HCT116 (cell line): ENCODE measurements around the gene TIPRL. TPM values are rescaled to one million over a fixed set of nuclear protein-coding genes. Genes with fewer than 3 reads are reported as not detected.

Source experiments
- ATAC-seq: fragments of 200-7000 bp; cut with Tn5 transposase; 2 replicates; pipeline ENCODE4 v1.9.1; 2020; ENCODE audit warnings: mild to moderate bottlenecking, moderate library complexity
- BruUV-seq: library from RNA; stranded (reverse); fragments of 400-500 nt; replicated peaks from 2 replicates; lab custom pipeline; 2021; lab: Mats Ljungman, UMichigan
- CTCF ChIA-PET: fragments of 300-600 bp; sonication (Branson Sonifier 250); formaldehyde crosslinking; loops from one replicate; lab custom pipeline; 2021; ENCODE audit warnings: antibody characterized with exemption; lab: Charles Lee
- POLR2A ChIA-PET: fragments of 300-600, 350-600 bp; sonication (Branson Sonifier 250); formaldehyde crosslinking; loops from one replicate; lab custom pipeline; 2021; ENCODE audit warnings: antibody characterized with exemption; lab: Charles Lee
- RAD21 ChIA-PET, 2 experiments: fragments of 300-600 bp; sonication (Branson Sonifier 250); formaldehyde crosslinking; loops; one replicate each; lab custom pipeline; 2023; ENCODE audit warnings: low total read pairs in 2 of 2; ENCODE audit not compliant: uncharacterized antibody in 2 of 2, unreplicated experiment in 2 of 2, low non-redundant PET in 1 of 2; lab: Charles Lee
- DNase-seq: peaks from one replicate; pipeline ENCODE4 v3.0.0-alpha.2; 2010; ENCODE audit warnings: low read depth, low spot score
- H2AFZ ChIP-seq: fragments of 200-600 bp; shearing (Covaris generic), sonication (generic); 2 replicates; pipeline ENCODE4 v1.6.1; 2017; ENCODE audit warnings: low read depth, mixed run types, mixed read lengths, antibody characterized with exemption, low read length; ENCODE audit not compliant: poor library complexity, severe bottlenecking
- H3K27ac ChIP-seq: 2 replicates; pipeline ENCODE4 v1.5.1; 2012; ENCODE audit warnings: low read depth, low read length
- H3K27me3 ChIP-seq: fragments of 200-600 bp; sonication (generic); 2 replicates; pipeline ENCODE4 v1.6.1; 2016; ENCODE audit warnings: mixed run types, low read length, mixed read lengths; ENCODE audit not compliant: insufficient read depth
- H3K36me3 ChIP-seq, 2 experiments: fragments of 200-500 bp in 1 of 2; fragments of 200-600 bp in 1 of 2; sonication (Bioruptor generic) in 1 of 2; sonication (generic) in 1 of 2; 2 replicates each; pipeline versions ENCODE4 v1.5.1 to v1.6.1; 2014 to 2016; ENCODE audit warnings: low read length in 2 of 2, inconsistent platforms in 1 of 2, mixed read lengths in 1 of 2, mixed run types in 1 of 2; ENCODE audit not compliant: insufficient read depth in 2 of 2, control insufficient read depth in 1 of 2
- H3K4me1 ChIP-seq, 2 experiments: fragments of 200-600 bp in 1 of 2; sonication (generic) in 1 of 2; 2 replicates each; pipeline versions ENCODE4 v1.5.1 to v1.6.1; 2012 to 2017; ENCODE audit warnings: low read length in 2 of 2, inconsistent platforms in 1 of 2, mild to moderate bottlenecking in 1 of 2, mixed read lengths in 1 of 2, mixed run types in 1 of 2, moderate library complexity in 1 of 2; ENCODE audit not compliant: insufficient read depth in 2 of 2, control insufficient read depth in 1 of 2
- H3K4me2 ChIP-seq: fragments of 200-600 bp; sonication (generic); 2 replicates; pipeline ENCODE4 v1.6.1; 2017; ENCODE audit warnings: mixed run types, low read length, mixed read lengths
- H3K4me3 ChIP-seq, 2 experiments: fragments of 200-600 bp in 1 of 2; sonication (generic) in 1 of 2; replicated peaks in 1 of 2; 2 replicates each; pipeline ENCODE4 v1.5.1; 2011 to 2016; ENCODE audit warnings: low read length in 2 of 2, control low read depth in 1 of 2, low read depth in 1 of 2, mild to moderate bottlenecking in 1 of 2, mixed read lengths in 1 of 2, mixed run types in 1 of 2
- H3K79me2 ChIP-seq: fragments of 200-600 bp; sonication (generic); 2 replicates; pipeline ENCODE4 v1.6.1; 2017; ENCODE audit warnings: mild to moderate bottlenecking, mixed run types, low read length, moderate library complexity, mixed read lengths; ENCODE audit not compliant: insufficient read depth
- H3K9ac ChIP-seq: fragments of 200-600 bp; sonication (generic); 2 replicates; pipeline ENCODE4 v1.6.1; 2016; ENCODE audit warnings: low read length, mixed read lengths
- H3K9me2 ChIP-seq: fragments of 200-600 bp; sonication (generic), shearing (Covaris generic); 2 replicates; pipeline ENCODE4 v1.6.1; 2017; ENCODE audit warnings: mixed run types, mild to moderate bottlenecking, moderate library complexity; ENCODE audit not compliant: insufficient read depth
- H3K9me3 ChIP-seq, 2 experiments: fragments of 200-500 bp in 1 of 2; fragments of 200-600 bp in 1 of 2; sonication (Bioruptor generic) in 1 of 2; sonication (generic) in 1 of 2; 2 replicates each; pipeline ENCODE4 v1.6.1; 2014 to 2017; ENCODE audit warnings: low read length in 2 of 2, mixed read lengths in 2 of 2, inconsistent platforms in 1 of 2, low read depth in 1 of 2, mild to moderate bottlenecking in 1 of 2, mixed run types in 1 of 2, moderate library complexity in 1 of 2; ENCODE audit not compliant: control insufficient read depth in 1 of 2, insufficient read depth in 1 of 2
- H4K20me1 ChIP-seq: fragments of 200-600 bp; sonication (generic), shearing (Covaris generic); 2 replicates; pipeline ENCODE4 v1.6.1; 2017; ENCODE audit warnings: mixed run types, mild to moderate bottlenecking, moderate library complexity; ENCODE audit not compliant: insufficient read depth
- CBX3 ChIP-seq: IDR thresholded peaks from 2 replicates; pipeline ENCODE4 v1.6.1; 2012; ENCODE audit warnings: low read depth
- CEBPB ChIP-seq: IDR thresholded peaks from 2 replicates; pipeline ENCODE4 v1.6.1; 2012; ENCODE audit warnings: low read depth
- FOSL1 ChIP-seq: IDR thresholded peaks from 2 replicates; pipeline ENCODE4 v1.6.1; 2012; ENCODE audit warnings: low read depth
- POLR2A ChIP-seq: IDR thresholded peaks from 2 replicates; pipeline ENCODE4 v1.7.0; 2011; ENCODE audit warnings: borderline replicate concordance; ENCODE audit not compliant: insufficient read depth, insufficient read length; ENCODE audit errors: extremely low read depth
- RAD21 ChIP-seq: IDR thresholded peaks from 2 replicates; pipeline ENCODE4 v1.6.1; 2012; ENCODE audit warnings: low read depth, mild to moderate bottlenecking
- REST ChIP-seq: IDR thresholded peaks from 2 replicates; pipeline ENCODE4 v1.6.1; 2012; ENCODE audit warnings: low read depth
- SIN3A ChIP-seq: IDR thresholded peaks from 2 replicates; pipeline ENCODE4 v1.6.1; 2012; ENCODE audit warnings: low read depth
- SP1 ChIP-seq: IDR thresholded peaks from 2 replicates; pipeline ENCODE4 v1.6.1; 2012; ENCODE audit warnings: low read depth
- SRF ChIP-seq: IDR thresholded peaks from 2 replicates; pipeline ENCODE4 v1.6.1; 2012; ENCODE audit warnings: low read depth
- ZBTB33 ChIP-seq: IDR thresholded peaks from 2 replicates; pipeline ENCODE4 v1.6.1; 2011; ENCODE audit warnings: mild to moderate bottlenecking, low read length, moderate library complexity; ENCODE audit not compliant: insufficient replicate concordance; ENCODE audit errors: extremely low read depth
- ZFX ChIP-seq: fragments of 450-650 bp; IDR thresholded peaks from 2 replicates; pipeline ENCODE4 v1.6.1; 2017
- ZNF274 ChIP-seq: fragments of 200-500 bp; sonication (Bioruptor generic); IDR thresholded peaks from 2 replicates; pipeline ENCODE4 v1.6.1; 2014; ENCODE audit warnings: mild to moderate bottlenecking, low read depth, low read length, inconsistent platforms
- intact Hi-C: fragments of 100-400 bp; cut with micrococcal nuclease; formaldehyde crosslinking; loops from 2 replicates; pipeline ENCODE4 v1.10.0; 2022
- total RNA-seq: library from RNA; stranded (reverse); gene quantifications from one replicate; pipeline ENCODE4 v1.2.1, GENCODE V29; 2021; ENCODE audit not compliant: unreplicated experiment
- TF ChIP-seq, protein P1 (sequence below), 3 experiments: fragments of 200-600 bp in 1 of 3; sonication (generic) in 1 of 3; IDR thresholded peaks in 2 of 3; conservative IDR thresholded peaks in 1 of 3; 2 replicates each; pipeline ENCODE4 v1.5.1; 2012 to 2017; ENCODE audit warnings: low read depth in 2 of 3, low read length in 2 of 3, antibody characterized with exemption in 1 of 3, borderline replicate concordance in 1 of 3, control low read depth in 1 of 3, mild to moderate bottlenecking in 1 of 3, mixed read lengths in 1 of 3, mixed run types in 1 of 3, moderate library complexity in 1 of 3; ENCODE audit not compliant: insufficient read depth in 1 of 3
- TF ChIP-seq, protein P2 (sequence below): IDR thresholded peaks from 2 replicates; pipeline ENCODE4 v1.6.1; 2012
- TF ChIP-seq, protein P3 (sequence below): IDR thresholded peaks from 2 replicates; pipeline ENCODE4 v1.6.1; 2012

TIPRL gene
- total RNA-seq, 1 experiment from 2014 or later = 36.4 TPM

GRCh38 chr1:168161459-168161858 is 17.3 kb upstream of the TIPRL start (continued):
- TF ChIP-seq ZBTB33 (no peak), CEBPB (no peak), SIN3A (no peak), CBX3 (no peak), FOSL1 (no peak)
- TF ChIP-seq, protein P1, sequence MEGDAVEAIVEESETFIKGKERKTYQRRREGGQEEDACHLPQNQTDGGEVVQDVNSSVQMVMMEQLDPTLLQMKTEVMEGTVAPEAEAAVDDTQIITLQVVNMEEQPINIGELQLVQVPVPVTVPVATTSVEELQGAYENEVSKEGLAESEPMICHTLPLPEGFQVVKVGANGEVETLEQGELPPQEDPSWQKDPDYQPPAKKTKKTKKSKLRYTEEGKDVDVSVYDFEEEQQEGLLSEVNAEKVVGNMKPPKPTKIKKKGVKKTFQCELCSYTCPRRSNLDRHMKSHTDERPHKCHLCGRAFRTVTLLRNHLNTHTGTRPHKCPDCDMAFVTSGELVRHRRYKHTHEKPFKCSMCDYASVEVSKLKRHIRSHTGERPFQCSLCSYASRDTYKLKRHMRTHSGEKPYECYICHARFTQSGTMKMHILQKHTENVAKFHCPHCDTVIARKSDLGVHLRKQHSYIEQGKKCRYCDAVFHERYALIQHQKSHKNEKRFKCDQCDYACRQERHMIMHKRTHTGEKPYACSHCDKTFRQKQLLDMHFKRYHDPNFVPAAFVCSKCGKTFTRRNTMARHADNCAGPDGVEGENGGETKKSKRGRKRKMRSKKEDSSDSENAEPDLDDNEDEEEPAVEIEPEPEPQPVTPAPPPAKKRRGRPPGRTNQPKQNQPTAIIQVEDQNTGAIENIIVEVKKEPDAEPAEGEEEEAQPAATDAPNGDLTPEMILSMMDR (IDR thresholded peaks at IDR 0.05 in 2 of 3, conservative IDR thresholded peaks at IDR 0.05 in 1 of 3; ENCODE audit: borderline replicate concordance in 1 of 3, insufficient read depth in 1 of 3, low read depth in 2 of 3, low read length in 2 of 3) = no peak
- TF ChIP-seq, all 23 proteins: peak for 0

DNA sequence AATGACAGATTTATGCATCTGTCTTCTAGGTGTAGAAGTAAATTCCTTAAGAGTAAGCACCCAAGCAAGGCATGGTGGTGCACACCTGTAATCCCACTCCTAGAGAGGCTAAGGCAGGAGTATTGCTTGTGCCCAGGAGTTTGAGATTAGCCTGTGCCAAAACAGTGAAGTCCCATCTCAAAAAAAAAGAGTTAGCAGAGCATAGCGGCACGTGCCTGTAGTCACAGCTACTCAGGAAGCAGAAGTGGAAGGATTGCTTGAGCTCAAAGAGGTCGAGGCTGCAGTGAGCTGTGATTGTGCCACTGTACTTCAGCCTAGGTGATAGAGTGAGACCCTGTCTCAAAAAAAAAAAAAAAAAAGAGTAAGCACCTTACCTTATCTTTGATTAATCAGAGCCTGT is 15.1 kb upstream of the TIPRL start:
- POLR2A ChIA-PET = no interaction called here
- Histone ChIP-seq H3K27ac (no peak overlapping the region), H3K27me3 (no peaks in the 10 kb centered on the region), H3K9me2 (no peaks in the 10 kb centered on the region), H3K79me2 (no peaks in the 10 kb centered on the region), H4K20me1 (no peaks in the 10 kb centered on the region), H3K4me3 (no peak overlapping the region), H3K36me3 (no peaks in the 10 kb centered on the region), H3K9me3 (no peaks in the 10 kb centered on the region), H3K4me2 (no peak overlapping the region), H3K9ac (no peak overlapping the region), H2AFZ (no peak overlapping the region), H3K4me1 (no peaks in the 10 kb centered on the region)
- CTCF ChIA-PET = no interaction called here
- intact Hi-C loops = no loop called here
- DNase-seq (no peak), ATAC-seq (no peak)
- BruUV-seq = no TSS peak
- RAD21 ChIA-PET = no interaction called here
- TF ChIP-seq ZFX (no peak), ZNF274 (no peak), RAD21 (no peak), SP1 (no peak), CEBPB (no peak), CBX3 (no peak), ZBTB33 (no peak), REST (no peak), POLR2A (no peak), SRF (no peak)
- TF ChIP-seq, protein P2, sequence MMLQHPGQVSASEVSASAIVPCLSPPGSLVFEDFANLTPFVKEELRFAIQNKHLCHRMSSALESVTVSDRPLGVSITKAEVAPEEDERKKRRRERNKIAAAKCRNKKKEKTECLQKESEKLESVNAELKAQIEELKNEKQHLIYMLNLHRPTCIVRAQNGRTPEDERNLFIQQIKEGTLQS = no peak
- TF ChIP-seq, protein P3, sequence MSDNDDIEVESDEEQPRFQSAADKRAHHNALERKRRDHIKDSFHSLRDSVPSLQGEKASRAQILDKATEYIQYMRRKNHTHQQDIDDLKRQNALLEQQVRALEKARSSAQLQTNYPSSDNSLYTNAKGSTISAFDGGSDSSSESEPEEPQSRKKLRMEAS = no peak
